ENCODE measurements around the gene CELF6.

Gene CELF6

GRCh38 chr15:72319985-72320671, at the start of gene CELF6:
Gene CELF6, minus strand, starts transcription at chr15:72320157. Its CDS starts 283 bp downstream, at chr15:72319874.
- Histone ChIP-seq H3K27ac (ENCODE audit: low read depth, low read length) (no peak within 1 kb of the TSS), H2AFZ (ENCODE audit: low read length, unreplicated experiment) (no peak within 1 kb of the TSS), H3K79me2 (ENCODE audit: control insufficient read depth, insufficient read depth, low read length, unreplicated experiment) (no peaks in the 10 kb centered on the region), H3K4me1 (ENCODE audit: control insufficient read depth, insufficient read depth, low read length, unreplicated experiment) (peaks cover 3% of the 10 kb centered on the region), H3K27me3 (ENCODE audit: insufficient read depth, low read length) (peaks cover 26% of the 10 kb centered on the region), H3K36me3 (ENCODE audit: insufficient read depth, low read length) (no peaks in the 10 kb centered on the region), H3K4me3 (ENCODE audit: low read depth, low read length) (peak within 1 kb of the TSS; percentile 77)

DNA sequence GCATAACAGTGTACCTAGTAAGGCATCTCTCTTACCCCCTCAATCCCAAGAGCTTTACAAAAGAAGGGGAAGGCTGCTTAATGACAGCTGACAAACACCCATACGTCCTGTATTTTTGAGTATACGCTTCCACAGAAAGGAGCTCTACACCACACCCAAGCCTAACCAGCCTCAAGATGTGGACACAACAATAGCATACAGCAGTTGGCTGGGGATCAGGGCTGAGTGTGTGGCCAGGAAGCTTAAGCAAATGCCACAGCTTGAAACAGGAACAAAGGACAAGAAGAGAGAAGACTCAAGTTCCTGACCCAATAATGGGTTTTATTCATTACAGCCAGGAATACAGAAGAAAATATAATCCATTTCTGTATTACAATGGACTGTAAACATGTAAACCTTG, 48.9 kb upstream of the CELF6 start:
- Histone ChIP-seq H3K27ac (ENCODE audit: low read depth, low read length) (no peak overlapping the region), H3K79me2 (ENCODE audit: control insufficient read depth, insufficient read depth, low read length, unreplicated experiment) (peaks cover 44% of the 10 kb centered on the region), H3K36me3 (ENCODE audit: insufficient read depth, low read length) (peaks cover 12% of the 10 kb centered on the region; the same call in 1 of the 2 replicates), H3K27me3 (ENCODE audit: insufficient read depth, low read length) (no peaks in the 10 kb centered on the region), H2AFZ (ENCODE audit: low read length, unreplicated experiment) (no peak overlapping the region), H3K4me3 (ENCODE audit: low read depth, low read length) (no peak overlapping the region), H3K4me1 (ENCODE audit: control insufficient read depth, insufficient read depth, low read length, unreplicated experiment) (peaks cover 8% of the 10 kb centered on the region)

- no peak overlapping the region for H3K4me3 ChIP-seq (ENCODE audit: low read depth, low read length)
- H3K4me1 ChIP-seq (ENCODE audit: control insufficient read depth, insufficient read depth, low read length, unreplicated experiment), result peaks cover 8% of the 10 kb centered on the region
- no peak overlapping the region for H3K27ac ChIP-seq (ENCODE audit: low read depth, low read length)
- H3K27me3 ChIP-seq (ENCODE audit: insufficient read depth, low read length), result no peaks in the 10 kb centered on the region
- peaks cover 12% of the 10 kb centered on the region; the same call in 1 of the 2 replicates for H3K36me3 ChIP-seq (ENCODE audit: insufficient read depth, low read length)
- H3K79me2 ChIP-seq (ENCODE audit: control insufficient read depth, insufficient read depth, low read length, unreplicated experiment), result peaks cover 43% of the 10 kb centered on the region
- no peak overlapping the region for H2AFZ ChIP-seq (ENCODE audit: low read length, unreplicated experiment)
These were observed 48.4 kb upstream of the CELF6 start for GRCh38 chr15:72368325-72368724.

- Histone ChIP-seq H3K36me3 (ENCODE audit: insufficient read depth, low read length) (peaks cover 12% of the 10 kb centered on the region; the same call in 1 of the 2 replicates), H3K4me3 (ENCODE audit: low read depth, low read length) (no peak overlapping the region), H3K4me1 (ENCODE audit: control insufficient read depth, insufficient read depth, low read length, unreplicated experiment) (peaks cover 3% of the 10 kb centered on the region), H3K27ac (ENCODE audit: low read depth, low read length) (no peak overlapping the region), H3K27me3 (ENCODE audit: insufficient read depth, low read length) (no peaks in the 10 kb centered on the region), H3K79me2 (ENCODE audit: control insufficient read depth, insufficient read depth, low read length, unreplicated experiment) (peaks cover 41% of the 10 kb centered on the region), H2AFZ (ENCODE audit: low read length, unreplicated experiment) (no peak overlapping the region)
These were observed 45.9 kb upstream of the CELF6 start for GRCh38 chr15:72365844-72366243.

GRCh38 chr15:72361176-72361575, 41.2 kb upstream of the CELF6 start:
- no peak overlapping the region for H2AFZ ChIP-seq (ENCODE audit: low read length, unreplicated experiment)
- H3K79me2 ChIP-seq (ENCODE audit: control insufficient read depth, insufficient read depth, low read length, unreplicated experiment), result peaks cover 43% of the 10 kb centered on the region
- no peaks in the 10 kb centered on the region for H3K27me3 ChIP-seq (ENCODE audit: insufficient read depth, low read length)
- H3K27ac ChIP-seq (ENCODE audit: low read depth, low read length), result no peak overlapping the region
- peaks cover 19% of the 10 kb centered on the region for H3K4me1 ChIP-seq (ENCODE audit: control insufficient read depth, insufficient read depth, low read length, unreplicated experiment)
- no peak overlapping the region for H3K4me3 ChIP-seq (ENCODE audit: low read depth, low read length)
- peaks cover 7% of the 10 kb centered on the region; the same call in 1 of the 2 replicates for H3K36me3 ChIP-seq (ENCODE audit: insufficient read depth, low read length)

DNA sequence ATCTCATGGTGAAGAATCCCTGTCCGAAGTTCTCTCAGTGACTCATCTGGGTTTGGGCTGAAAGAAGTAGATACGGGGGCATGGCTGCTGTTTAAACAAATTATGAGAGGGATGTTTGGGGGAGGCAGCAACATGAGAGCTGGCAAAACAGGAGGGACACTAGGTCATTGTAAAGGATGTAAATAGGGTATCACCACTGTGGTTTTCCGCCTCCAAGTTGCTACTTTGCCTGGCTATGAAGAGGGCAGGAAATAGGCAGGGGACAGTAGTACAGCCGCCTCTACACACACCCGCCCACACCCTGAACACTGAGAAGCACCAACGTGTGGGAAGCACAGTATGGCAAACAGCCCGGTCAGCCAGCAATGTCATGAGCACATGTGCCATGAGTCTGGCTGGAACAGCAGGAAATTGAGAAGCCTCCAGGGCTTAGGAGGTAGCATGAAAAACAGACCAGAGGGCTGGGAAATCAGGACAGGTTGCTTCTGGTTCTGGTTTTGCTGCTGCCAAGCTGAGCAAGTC, 38.8 kb upstream of the CELF6 start:
- Histone ChIP-seq H3K4me3 (ENCODE audit: low read depth, low read length) (no peak overlapping the region), H3K79me2 (ENCODE audit: control insufficient read depth, insufficient read depth, low read length, unreplicated experiment) (peaks cover 35% of the 10 kb centered on the region), H3K4me1 (ENCODE audit: control insufficient read depth, insufficient read depth, low read length, unreplicated experiment) (peaks cover 23% of the 10 kb centered on the region), H3K27ac (ENCODE audit: low read depth, low read length) (peak overlapping the region; percentile 36), H3K27me3 (ENCODE audit: insufficient read depth, low read length) (no peaks in the 10 kb centered on the region), H2AFZ (ENCODE audit: low read length, unreplicated experiment) (no peak overlapping the region), H3K36me3 (ENCODE audit: insufficient read depth, low read length) (peaks cover 23% of the 10 kb centered on the region; the same call in 1 of the 2 replicates)

GRCh38 chr15:72358121-72358520, 38.2 kb upstream of the CELF6 start:
- Histone ChIP-seq H3K79me2 (ENCODE audit: control insufficient read depth, insufficient read depth, low read length, unreplicated experiment) (peaks cover 35% of the 10 kb centered on the region), H3K4me3 (ENCODE audit: low read depth, low read length) (no peak overlapping the region), H3K4me1 (ENCODE audit: control insufficient read depth, insufficient read depth, low read length, unreplicated experiment) (peaks cover 29% of the 10 kb centered on the region), H3K27me3 (ENCODE audit: insufficient read depth, low read length) (no peaks in the 10 kb centered on the region), H3K27ac (ENCODE audit: low read depth, low read length) (0 out of 2 replicates have a peak overlapping the region, but pooled peaks have one; percentile 36), H3K36me3 (ENCODE audit: insufficient read depth, low read length) (peaks cover 27% of the 10 kb centered on the region; the same call in 1 of the 2 replicates), H2AFZ (ENCODE audit: low read length, unreplicated experiment) (no peak overlapping the region)

- H3K36me3 ChIP-seq (ENCODE audit: insufficient read depth, low read length), result peaks cover 40% of the 10 kb centered on the region
- no peak overlapping the region for H2AFZ ChIP-seq (ENCODE audit: low read length, unreplicated experiment)
- peaks cover 28% of the 10 kb centered on the region for H3K4me1 ChIP-seq (ENCODE audit: control insufficient read depth, insufficient read depth, low read length, unreplicated experiment)
- H3K4me3 ChIP-seq (ENCODE audit: low read depth, low read length), result no peak overlapping the region
- H3K27ac ChIP-seq (ENCODE audit: low read depth, low read length), result no peak overlapping the region
- H3K79me2 ChIP-seq (ENCODE audit: control insufficient read depth, insufficient read depth, low read length, unreplicated experiment), result peaks cover 21% of the 10 kb centered on the region
- H3K27me3 ChIP-seq (ENCODE audit: insufficient read depth, low read length), result no peaks in the 10 kb centered on the region
These were observed 34.5 kb upstream of the CELF6 start for GRCh38 chr15:72354496-72354895.

GRCh38 chr15:72353266-72353665, 33.3 kb upstream of the CELF6 start:
- H3K4me1 ChIP-seq (ENCODE audit: control insufficient read depth, insufficient read depth, low read length, unreplicated experiment), result peaks cover 16% of the 10 kb centered on the region
- H3K27me3 ChIP-seq (ENCODE audit: insufficient read depth, low read length), result no peaks in the 10 kb centered on the region
- H3K36me3 ChIP-seq (ENCODE audit: insufficient read depth, low read length), result peaks cover 45% of the 10 kb centered on the region
- no peak overlapping the region for H3K27ac ChIP-seq (ENCODE audit: low read depth, low read length)
- H3K4me3 ChIP-seq (ENCODE audit: low read depth, low read length), result no peak overlapping the region
- peaks cover 21% of the 10 kb centered on the region for H3K79me2 ChIP-seq (ENCODE audit: control insufficient read depth, insufficient read depth, low read length, unreplicated experiment)
- H2AFZ ChIP-seq (ENCODE audit: low read length, unreplicated experiment), result no peak overlapping the region

DNA sequence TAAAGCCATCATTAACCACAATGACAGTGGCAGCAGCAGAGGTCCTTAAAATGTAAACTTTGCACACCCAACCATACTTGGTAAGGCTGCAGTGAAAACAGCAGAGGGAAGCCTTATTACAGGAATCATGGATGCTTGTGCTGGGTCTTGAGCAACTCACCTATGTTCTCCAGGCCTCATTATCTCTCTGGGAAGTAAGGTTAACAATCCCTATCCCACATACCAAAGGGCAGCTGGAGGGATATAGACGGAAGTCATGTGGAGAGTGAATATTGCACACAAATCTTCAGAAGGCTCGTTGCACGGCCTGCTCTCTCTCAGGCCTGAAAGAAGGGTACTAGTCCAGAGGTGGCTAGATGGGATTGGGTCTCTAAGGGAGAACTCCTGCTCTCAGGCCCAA, 25.8 kb upstream of the CELF6 start:
- Histone ChIP-seq H2AFZ (ENCODE audit: low read length, unreplicated experiment) (no peak overlapping the region), H3K4me3 (ENCODE audit: low read depth, low read length) (no peak overlapping the region), H3K79me2 (ENCODE audit: control insufficient read depth, insufficient read depth, low read length, unreplicated experiment) (no peaks in the 10 kb centered on the region), H3K36me3 (ENCODE audit: insufficient read depth, low read length) (peaks cover 9% of the 10 kb centered on the region; the same call in 1 of the 2 replicates), H3K4me1 (ENCODE audit: control insufficient read depth, insufficient read depth, low read length, unreplicated experiment) (no peaks in the 10 kb centered on the region), H3K27me3 (ENCODE audit: insufficient read depth, low read length) (no peaks in the 10 kb centered on the region), H3K27ac (ENCODE audit: low read depth, low read length) (no peak overlapping the region)

GRCh38 chr15:72345280-72345679, 25.3 kb upstream of the CELF6 start:
- Histone ChIP-seq H3K4me1 (ENCODE audit: control insufficient read depth, insufficient read depth, low read length, unreplicated experiment) (peaks cover 4% of the 10 kb centered on the region), H3K4me3 (ENCODE audit: low read depth, low read length) (no peak overlapping the region), H3K36me3 (ENCODE audit: insufficient read depth, low read length) (peaks cover 8% of the 10 kb centered on the region; the same call in 1 of the 2 replicates), H3K79me2 (ENCODE audit: control insufficient read depth, insufficient read depth, low read length, unreplicated experiment) (no peaks in the 10 kb centered on the region), H3K27me3 (ENCODE audit: insufficient read depth, low read length) (no peaks in the 10 kb centered on the region), H3K27ac (ENCODE audit: low read depth, low read length) (no peak overlapping the region), H2AFZ (ENCODE audit: low read length, unreplicated experiment) (no peak overlapping the region)
